Hematopoietic multipotent progenitor cell treated with erythropoietin and hydrocortisone succinate and interleukin-3 and kit ligand, for 17 days (in vitro differentiated cells): ENCODE results near the gene UBE2D1.

Experiments
- DNase-seq: peaks from one replicate; pipeline ENCODE4 v3.0.0-alpha.2; 2015; ENCODE audit warnings: low spot score

UBE2D1 gene

GRCh38 chr10:58334817-58335305 is at the start of gene UBE2D1:
TSS of gene UBE2D1 (plus strand) at chr10:58335006. CDS start at chr10:58335202, 196 bp downstream.
- DNase-seq: peak; percentile 5

GRCh38 chr10:58291538-58292174 is 43.1 kb upstream of the UBE2D1 start:
- peak; percentile 47 for DNase-seq

GRCh38 chr10:58293989-58294388 is 40.8 kb upstream of the UBE2D1 start:
- DNase-seq: no peak

GRCh38 chr10:58299580-58299979 is 35.2 kb upstream of the UBE2D1 start:
- peak; percentile 22 for DNase-seq

- no peak for DNase-seq
Observed at GRCh38 chr10:58300676-58301075, 34.1 kb upstream of the UBE2D1 start.

- no peak for DNase-seq
Observed at GRCh38 chr10:58302254-58302653, 32.6 kb upstream of the UBE2D1 start.

- no peak for DNase-seq
Observed at GRCh38 chr10:58304099-58304633, 30.6 kb upstream of the UBE2D1 start.

GRCh38 chr10:58305821-58306220 is 29.0 kb upstream of the UBE2D1 start:
- DNase-seq: no peak

GRCh38 chr10:58307676-58308075 is 27.1 kb upstream of the UBE2D1 start:
- DNase-seq: no peak

GRCh38 chr10:58311026-58311425 is 23.8 kb upstream of the UBE2D1 start:
- DNase-seq: no peak

- DNase-seq: no peak
Observed at GRCh38 chr10:58316874-58317273, 17.9 kb upstream of the UBE2D1 start.

- DNase-seq: no peak
Observed at GRCh38 chr10:58318346-58318745, 16.5 kb upstream of the UBE2D1 start.

- no peak for DNase-seq
Observed at GRCh38 chr10:58319599-58319998, 15.2 kb upstream of the UBE2D1 start.

GRCh38 chr10:58320351-58321049 is 14.3 kb upstream of the UBE2D1 start:
- DNase-seq: no peak

- DNase-seq: no peak
Observed at GRCh38 chr10:58322072-58322834, 12.6 kb upstream of the UBE2D1 start.

GRCh38 chr10:58322835-58323209 is 12.0 kb upstream of the UBE2D1 start:
- DNase-seq: no peak

- DNase-seq: no peak
Observed at GRCh38 chr10:58326967-58327381, 7.8 kb upstream of the UBE2D1 start.

GRCh38 chr10:58328233-58328632 is 6.6 kb upstream of the UBE2D1 start:
- DNase-seq: no peak

GRCh38 chr10:58330431-58330830 is 4.4 kb upstream of the UBE2D1 start:
- no peak for DNase-seq

- DNase-seq: no peak
Observed at GRCh38 chr10:58331646-58332045, 3.2 kb upstream of the UBE2D1 start.

GRCh38 chr10:58335306-58336005 is 650 bp downstream of the UBE2D1 start:
- DNase-seq: no peak

GRCh38 chr10:58336242-58336641 is 1.4 kb downstream of the UBE2D1 start:
- no peak for DNase-seq
